Activated T-helper 1 cell treated with Interleukin-2 at 50 U/mL for 16 hours (primary cell): ENCODE data around the gene ZDHHC24.

Experiments used
- DNase-seq: peaks from one replicate; pipeline ENCODE4 v3.0.0-alpha.2; 2020; ENCODE audit warnings: low read depth

The ZDHHC24 gene

DNA sequence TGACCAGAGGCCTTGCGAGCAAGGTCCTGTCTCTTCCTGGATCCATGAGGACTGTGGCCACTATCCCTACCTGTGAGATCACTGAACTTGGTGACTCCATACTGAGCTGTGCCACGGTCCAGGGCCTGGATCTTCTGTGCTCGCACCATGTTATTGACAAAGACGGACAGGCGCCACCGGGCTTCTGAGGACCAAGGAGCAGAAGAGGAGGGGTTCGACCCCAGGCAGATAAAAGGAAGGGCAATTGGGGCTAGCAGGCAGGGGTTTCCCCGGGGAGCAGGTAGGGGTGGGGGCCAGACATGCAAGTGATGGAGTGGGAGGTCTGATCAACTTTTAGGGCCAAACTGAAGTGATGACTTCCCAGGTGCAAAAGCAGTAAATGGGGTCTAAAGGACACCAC, 20.4 kb upstream of the ZDHHC24 start:
- DNase-seq = no peak

DNA sequence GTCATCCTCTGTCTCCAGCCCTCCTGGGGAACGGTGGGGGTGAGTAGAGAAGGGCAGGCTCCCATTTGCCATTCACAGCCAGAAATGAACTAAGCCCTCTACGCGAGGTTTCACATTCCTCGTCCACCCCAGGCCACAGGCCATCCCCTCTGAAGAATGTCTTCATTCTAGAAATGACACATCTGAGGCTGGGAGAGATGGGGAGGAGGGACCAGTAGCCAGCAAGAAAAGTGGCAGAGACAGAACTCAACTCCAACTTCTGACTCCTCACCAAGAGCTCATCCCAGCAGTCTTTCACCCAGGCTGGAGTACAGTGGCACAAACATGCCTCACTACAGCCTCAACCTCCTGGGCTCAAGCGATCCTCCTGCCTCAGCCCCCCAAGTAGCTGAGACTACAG, 19.1 kb upstream of the ZDHHC24 start:
- DNase-seq = no peak

DNA sequence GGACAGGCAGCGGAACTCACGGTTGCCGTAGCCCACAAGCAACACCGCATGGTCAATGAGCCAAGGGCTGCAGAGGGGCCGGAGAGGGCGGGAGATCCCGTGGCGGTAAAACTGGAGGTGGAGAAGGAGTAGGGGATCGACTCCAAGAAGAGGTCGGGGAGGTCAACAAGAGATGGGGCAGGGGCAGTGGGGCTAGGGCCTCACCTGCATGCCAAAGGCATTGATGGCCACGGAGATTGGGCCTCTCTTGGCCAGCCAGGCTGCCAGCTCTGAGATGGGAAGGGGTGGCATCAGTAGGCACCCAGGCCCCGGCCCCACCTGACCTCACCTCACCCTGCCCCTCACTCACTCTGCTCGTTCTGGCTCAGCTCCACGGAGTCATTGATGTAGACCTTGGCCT, 18.7 kb upstream of the ZDHHC24 start:
- no peak for DNase-seq

DNA sequence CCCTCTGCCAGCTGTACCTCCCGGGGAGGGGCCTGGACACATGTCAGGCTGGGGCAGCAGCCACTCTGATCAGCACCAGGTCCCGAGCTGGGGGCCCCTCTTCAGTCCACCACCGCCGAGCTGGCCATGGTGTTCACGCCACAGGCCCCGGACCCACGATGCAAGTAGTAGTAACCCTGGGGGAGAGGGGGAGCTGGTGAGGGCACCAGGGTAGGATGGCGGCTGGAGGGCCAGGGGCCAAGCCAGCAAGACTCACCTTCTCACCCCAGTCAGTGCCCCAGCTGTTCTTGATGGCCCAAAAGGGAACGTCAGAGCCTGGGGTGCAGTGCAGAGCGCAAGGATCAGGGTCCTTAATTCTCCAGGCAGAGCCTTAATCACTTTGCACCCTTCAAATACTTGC, 18.0 kb upstream of the ZDHHC24 start:
- DNase-seq = no peak

DNA sequence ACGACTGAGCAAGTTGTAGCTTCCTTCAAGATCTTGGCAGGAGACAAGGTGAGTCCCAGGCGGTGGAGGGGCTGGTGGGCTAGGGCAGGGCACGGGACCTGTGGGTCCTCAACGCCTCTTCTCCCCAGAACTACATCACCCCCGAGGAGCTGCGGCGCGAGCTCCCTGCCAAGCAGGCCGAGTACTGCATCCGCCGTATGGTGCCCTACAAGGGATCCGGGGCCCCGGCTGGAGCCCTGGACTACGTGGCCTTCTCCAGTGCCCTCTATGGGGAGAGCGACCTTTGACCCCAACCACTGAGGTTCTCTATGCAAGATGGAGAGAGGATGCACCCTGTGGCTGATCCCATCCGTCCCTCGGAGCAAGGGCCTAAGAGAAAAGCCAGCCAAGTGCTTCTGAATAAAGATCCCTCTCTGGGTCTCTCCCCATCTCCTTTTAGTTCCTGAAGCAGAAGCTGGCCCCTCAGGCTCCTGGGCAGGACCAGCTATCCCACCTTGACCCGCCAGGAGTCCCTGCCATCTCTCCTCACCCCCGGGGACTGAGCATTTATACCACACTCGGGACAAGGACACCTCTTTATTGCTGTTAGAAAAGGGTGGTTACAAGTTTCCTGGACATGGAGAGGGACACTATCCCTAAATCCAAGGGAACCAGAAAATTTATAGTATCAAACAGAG, 17.2 kb upstream of the ZDHHC24 start:
- DNase-seq = no peak

DNA sequence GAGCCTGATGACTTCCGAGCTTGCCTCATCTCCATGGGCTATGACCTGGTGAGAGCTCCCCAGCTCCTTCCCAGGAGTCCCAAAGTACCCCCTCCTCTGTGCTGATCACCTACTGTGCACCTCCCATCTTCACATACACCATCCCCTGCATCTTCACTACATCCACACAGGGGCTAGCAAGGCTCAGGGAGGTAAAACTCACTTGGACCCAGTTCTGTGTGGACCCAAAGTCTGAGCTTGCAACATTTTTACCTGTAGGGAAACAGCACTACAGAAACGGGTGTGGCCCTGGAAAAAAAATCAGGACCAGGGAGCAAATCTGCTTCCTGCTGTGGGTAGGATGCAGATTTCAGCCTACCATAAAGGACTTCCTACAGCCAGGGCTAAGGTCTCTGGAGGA, 16.4 kb upstream of the ZDHHC24 start:
- no peak for DNase-seq

DNA sequence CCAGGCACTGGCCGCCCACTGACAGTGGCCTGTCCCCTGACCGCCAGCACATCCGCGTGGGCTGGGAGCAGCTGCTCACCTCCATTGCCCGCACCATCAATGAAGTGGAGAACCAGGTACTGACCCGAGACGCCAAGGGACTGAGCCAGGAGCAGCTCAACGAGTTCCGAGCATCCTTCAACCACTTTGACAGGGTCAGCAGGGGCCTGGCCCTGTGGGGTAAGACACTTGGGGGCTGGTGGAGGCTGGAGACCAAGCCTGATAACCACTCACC, 16.1 kb upstream of the ZDHHC24 start:
- no peak for DNase-seq

DNA sequence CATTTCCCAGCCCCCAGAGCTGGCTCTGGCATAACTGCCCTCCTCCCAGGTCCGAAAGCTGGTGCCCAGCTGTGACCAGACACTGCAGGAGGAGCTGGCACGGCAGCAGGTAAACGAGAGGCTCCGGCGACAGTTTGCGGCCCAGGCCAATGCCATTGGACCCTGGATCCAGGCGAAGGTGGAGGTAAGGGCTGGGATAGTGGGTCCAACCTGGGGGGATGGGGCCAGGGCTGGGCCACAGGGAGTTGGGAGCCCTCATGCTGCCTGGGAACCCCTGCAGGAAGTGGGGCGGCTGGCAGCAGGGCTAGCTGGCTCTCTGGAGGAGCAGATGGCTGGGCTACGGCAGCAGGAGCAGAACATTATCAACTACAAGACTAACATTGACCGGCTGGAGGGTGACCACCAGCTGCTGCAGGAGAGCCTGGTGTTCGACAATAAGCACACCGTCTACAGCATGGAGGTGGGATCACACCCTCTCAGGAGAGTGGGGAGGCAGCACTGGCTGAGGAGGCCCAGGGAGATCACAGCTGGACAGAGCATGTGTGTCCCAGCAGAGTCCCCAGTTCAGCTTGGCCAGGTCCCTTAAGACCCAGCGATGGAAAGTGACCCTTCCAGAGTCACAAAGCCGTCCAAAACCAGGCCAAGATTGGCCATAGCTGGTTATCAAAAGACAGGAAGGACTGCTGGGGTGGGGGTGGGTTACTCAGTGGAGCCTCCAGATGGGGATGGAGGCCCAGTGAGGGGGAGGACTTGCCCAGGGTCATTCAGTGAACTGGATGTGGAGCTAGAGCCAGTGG, 15.5 kb upstream of the ZDHHC24 start:
- DNase-seq = no peak

DNA sequence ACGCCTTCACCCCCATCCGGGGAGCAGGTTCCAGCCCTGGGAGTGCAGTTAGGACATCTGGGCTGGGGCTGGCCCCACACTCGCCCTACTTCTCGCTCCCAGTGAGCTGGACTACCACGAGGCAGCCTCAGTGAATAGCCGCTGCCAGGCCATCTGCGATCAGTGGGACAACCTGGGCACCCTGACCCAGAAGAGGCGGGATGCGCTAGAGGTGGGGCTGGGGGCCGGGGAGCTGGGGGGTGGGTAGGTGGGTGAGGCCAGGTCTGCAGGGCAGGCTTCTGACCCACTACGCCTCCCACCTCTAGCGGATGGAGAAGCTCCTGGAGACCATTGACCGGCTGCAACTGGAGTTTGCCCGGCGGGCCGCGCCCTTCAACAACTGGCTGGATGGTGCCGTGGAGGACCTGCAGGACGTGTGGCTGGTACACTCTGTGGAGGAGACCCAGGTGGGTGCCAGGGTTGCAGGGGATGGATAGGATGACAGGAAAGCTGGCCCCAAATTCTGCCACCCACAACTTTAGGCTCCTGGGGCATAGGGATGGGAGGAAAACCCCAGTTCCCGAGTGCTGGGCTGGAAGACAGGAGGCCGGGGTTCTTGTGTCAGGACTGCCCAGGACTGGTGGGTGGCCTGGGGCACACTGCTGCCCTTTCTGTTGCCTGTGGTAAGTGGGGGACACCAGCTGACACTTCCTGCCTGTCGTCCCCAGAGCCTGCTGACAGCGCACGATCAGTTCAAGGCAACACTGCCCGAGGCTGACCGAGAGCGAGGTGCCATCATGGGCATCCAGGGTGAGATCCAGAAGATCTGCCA, 14.2 kb upstream of the ZDHHC24 start:
- no peak for DNase-seq

DNA sequence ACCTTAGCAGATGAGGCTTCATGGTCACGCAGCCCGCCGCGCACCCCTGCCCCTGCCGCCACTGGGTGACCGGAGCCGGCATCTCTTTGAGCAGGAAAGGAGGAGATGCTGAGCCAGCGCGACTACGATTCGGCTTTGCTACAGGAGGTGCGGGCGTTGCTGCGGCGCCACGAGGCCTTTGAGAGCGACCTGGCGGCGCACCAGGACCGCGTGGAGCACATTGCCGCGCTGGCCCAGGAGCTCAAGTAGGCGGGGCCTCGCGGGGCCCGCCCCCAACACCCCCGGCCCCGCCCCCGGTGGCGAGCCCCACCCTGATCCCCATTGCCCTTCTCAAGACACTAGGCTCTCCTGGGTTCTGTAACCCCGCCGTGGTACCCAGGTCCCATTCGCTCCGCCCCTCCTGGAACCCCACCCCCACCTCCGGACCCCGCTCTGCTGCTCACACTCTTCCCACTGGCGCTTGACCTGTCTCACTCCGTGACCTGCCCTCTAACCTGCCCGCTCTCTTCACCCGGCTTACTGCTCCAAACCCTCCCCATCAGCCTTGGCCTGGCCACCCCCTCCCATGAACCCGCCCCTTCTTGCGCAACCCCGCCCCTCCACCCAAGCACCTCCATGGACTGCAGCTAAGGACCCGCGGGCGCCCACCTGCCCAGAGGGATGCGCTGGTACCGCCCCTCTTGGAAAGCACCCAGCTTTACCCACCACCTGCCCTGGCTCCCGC, 13.5 kb upstream of the ZDHHC24 start:
- no peak for DNase-seq

DNA sequence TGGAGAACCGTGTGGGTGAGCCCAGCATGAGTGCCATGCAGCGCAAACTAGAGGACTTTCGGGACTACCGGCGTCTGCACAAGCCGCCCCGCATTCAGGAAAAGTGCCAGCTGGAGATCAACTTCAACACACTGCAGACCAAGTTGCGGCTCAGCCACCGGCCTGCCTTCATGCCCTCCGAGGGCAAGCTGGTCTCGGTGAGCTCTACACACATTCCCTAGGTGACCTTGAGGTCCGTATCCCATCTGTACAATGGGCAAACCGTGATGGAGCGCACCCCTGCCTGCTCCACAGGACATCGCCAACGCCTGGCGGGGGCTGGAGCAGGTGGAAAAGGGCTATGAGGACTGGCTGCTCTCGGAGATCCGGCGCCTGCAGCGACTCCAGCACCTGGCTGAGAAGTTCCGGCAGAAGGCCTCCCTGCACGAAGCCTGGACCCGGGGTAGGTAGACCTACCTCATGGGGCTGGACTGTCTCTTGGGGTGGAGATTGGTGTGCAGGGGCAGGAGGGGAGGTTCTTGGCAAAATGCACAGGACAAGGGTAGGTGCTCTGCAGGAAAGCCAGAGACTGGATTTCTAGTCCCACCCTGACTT, 12.0 kb upstream of the ZDHHC24 start:
- no peak for DNase-seq

DNA sequence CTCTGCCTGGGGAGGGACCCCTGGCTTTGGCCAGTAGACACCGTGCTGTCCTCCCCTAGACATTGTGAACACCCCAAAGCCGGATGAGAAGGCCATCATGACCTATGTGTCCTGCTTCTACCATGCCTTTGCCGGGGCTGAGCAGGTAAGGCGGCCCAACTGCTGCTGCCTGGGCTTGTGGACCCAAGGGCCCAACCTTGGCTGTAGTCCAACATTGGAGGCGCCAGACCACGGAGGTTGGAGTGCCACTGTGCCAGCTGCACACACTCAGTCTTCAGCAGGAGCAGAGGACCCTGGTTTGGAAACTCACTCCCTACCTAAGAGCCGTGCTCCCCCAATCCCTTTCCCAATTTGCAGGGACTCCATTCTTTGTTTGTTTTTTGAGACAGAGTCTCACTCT, 10.2 kb upstream of the ZDHHC24 start:
- DNase-seq = no peak

DNA sequence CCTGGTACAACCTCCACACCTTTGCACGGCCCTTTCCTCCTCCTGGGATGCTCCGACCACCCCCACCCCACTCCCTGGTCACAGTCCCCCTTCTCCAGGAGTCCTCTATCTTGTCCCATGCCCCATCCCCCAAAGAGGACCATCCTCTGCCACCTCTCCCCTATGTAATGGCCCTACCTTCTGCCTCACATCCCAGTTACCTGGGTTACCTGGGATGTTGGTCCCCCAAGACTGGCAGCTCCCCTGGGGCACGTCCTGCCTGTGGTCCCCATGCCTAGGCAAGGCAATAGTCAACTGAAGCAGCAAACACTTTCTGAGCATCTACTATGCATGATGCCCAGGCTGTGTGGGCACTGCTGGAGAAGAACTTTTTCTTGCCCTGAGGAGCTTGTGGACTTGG, 9.6 kb upstream of the ZDHHC24 start:
- DNase-seq = no peak

DNA sequence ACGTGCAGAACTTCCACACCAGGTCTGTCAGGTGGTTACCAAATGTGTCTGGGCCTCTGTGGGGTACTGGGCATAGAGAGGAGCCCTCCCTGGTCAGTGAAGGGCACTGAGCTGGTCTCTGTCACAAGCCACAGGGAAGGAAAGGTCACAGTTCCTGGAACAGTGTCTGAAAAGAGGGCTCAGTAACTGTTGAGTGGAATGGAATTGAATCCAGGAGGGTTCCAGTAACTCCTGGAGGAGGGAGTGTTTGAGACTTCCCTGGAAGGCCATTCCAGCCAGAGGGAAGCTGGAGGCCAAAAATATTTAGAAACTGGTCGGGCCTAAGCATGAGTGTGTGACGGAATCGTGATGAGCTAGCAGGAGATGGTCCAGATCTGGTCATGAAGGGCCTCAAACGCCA, 8.8 kb upstream of the ZDHHC24 start:
- DNase-seq = no peak

DNA sequence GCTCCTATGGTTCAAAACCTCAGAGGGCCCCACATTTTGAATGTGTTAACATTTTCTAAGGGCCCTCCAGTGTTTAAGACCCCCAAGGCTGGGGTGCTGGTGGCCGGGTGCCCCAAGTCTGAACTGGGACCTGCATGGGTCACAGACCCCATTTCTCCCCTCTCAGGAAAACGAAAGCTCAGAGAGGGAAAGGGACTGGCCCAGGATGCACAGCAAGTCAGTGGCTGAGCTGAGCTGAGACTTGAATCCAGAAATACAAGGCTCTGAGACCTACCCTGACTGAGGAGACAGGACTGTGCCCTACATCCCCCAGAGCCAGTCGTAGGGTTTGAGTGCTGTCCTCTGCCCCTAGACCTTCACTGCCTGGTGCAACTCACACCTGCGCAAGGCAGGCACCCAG, 5.0 kb upstream of the ZDHHC24 start:
- no peak for DNase-seq

DNA sequence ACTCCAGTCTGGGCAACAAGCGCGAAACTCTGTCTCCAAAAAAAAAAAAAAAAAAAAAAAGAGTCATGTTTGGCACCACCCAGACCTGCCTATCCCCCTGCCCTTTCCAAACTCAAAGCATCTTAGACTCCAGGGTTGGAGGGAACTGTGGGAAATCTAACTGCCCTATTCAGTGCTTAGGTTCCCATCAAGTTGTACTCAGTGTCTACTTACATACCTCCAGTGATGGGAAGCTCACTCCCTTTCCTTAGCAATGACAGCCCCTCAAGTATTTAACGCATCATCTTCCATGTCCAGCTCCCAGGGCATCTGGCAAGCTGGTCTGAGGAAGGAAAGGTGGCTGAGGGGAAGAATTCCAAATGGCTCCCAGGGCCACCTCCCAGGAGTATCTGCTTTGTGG, 3.8 kb upstream of the ZDHHC24 start:
- no peak for DNase-seq

DNA sequence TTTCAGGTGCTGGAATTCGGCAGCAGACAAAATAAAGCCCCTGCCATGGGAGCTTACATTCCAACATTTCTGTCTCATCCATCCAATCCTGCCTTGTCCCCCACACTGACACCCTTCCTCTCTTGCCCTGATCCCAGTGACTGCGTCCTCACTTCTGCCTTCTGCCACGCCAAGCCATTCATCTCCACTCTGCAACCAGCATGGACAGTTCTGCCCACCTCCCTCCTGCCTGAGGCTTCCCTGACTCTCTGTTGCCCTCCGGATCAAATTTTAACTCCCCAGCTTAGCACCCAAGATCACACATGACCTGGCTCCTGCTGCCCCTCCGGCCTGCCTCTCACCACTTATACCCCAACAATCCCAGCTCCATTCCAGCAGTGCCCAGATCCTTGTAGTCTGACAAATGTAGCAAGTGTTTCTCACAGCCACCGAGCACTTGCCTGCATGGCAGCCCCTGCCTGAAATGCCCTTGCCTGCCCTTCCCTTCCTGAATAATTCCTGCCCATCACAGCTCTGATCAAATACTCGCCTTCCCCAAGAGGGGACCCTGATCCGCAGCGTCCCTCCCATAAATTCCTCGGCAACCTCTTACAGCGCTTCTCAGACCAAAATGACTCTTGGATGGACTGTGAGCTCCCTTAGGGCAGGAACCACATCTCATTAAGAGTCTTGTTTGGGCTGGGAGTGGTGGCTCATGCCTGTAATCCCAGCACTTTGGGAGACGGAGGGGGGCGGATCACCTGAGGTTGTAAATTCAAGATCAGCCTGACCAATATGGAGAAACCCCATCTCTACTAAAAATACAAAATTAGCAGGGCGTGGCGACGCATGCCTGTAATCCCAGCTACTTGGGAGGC, 3.2 kb upstream of the ZDHHC24 start:
- no peak for DNase-seq

DNA sequence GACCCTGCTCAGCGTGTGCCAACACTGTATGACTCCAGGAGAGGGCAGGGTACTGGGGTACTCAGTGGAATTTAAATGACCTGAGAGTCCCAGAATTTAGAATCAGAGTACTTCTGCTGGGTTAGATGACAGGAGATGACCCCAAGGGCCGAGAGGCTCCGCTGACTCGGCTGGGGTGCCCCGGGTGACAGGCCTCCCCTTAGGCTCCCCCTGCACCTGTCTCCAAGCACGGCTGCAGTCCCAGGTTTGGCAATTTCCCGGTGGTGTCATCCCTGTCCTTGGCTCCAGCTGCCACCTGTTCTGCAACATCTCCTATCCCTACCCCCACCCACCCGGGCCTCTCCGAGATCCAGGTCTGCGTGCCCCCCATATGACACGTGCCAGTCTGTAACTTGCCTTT, 2.2 kb upstream of the ZDHHC24 start:
- no peak for DNase-seq

DNA sequence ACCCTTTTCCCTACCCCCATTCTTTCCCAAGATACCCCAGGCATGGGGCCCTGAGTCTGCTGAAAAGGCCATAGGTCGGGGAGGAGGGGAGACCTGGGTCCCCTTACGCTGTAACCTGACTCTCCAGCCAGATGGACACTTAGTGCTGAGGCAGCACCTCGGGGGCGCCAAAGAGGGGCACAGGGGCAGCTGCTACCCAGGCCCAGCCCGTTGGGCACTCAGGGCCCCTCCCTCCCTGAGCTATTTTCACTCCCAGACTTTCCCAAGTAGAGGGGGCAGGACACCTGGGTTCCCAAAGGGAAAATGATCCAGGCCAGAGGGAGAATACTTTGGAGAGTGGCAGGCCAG, 1.8 kb upstream of the ZDHHC24 start:
- DNase-seq = no peak

DNA sequence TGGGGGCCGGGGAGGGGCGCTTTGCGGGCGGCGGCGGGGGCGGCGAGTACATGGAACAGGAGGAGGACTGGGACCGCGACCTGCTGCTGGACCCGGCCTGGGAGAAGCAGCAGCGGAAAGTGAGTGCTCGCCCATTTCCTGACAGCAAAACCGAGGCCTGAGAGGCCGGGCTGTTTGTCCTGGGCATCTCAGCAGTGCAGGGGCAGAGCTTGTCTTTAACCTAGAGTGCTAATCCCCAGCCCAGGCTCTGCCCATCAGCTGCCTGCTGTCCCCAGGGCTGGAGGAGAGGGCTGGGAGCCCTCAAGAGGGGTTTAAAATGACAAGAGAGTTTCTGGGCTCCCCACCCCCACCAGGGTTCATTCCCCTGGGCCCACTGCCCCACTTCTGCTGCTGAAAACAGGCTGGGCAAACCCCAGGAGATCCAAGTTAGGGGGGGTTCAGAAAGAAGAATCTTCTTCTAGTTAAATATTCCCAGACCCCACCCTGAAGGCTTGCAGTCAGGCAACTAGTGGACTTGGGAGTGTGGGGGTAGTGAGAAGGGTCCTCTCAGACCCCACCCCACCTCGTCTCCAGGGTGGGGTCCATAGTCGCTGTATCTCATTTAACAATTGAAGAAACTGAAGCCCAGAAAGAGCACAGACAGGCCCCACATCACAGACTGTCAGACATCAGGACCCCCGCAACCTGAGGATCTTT, 1.3 kb upstream of the ZDHHC24 start:
- DNase-seq = no peak
